ENCODE data around the gene ZNF280D. TPM values are rescaled to one million over a fixed set of nuclear protein-coding genes. Genes with fewer than 3 reads are reported as not detected.

Gene ZNF280D
- total and polyA plus RNA-seq, 2 of the 4 experiments (the other 2 are of a cell fraction) = 8.3 to 21.0 TPM

- Histone ChIP-seq H3K9me1 (ENCODE audit: insufficient read depth, low read length) (peaks cover 3% of the 10 kb centered on the region; the same call in 1 of the 2 replicates), H2BK15ac (ENCODE audit: low read depth, low read length) (no peak overlapping the region), H3K23ac (ENCODE audit: low read depth, low read length) (no peak overlapping the region), H3K56ac (ENCODE audit: extremely low read depth, insufficient read depth, low read length) (no peak overlapping the region), H3K9ac (ENCODE audit: low read depth, low read length) (no peak overlapping the region), H2AK9ac (replicated peaks; ENCODE audit: low read depth, low read length, poor library complexity) (no peak overlapping the region), H2AFZ (replicated peaks; ENCODE audit: low read length, poor library complexity) (no peak overlapping the region), H3K27ac (ENCODE audit: insufficient read depth, low read length) (no peak overlapping the region), H3K4ac (ENCODE audit: low read depth, low read length) (no peak overlapping the region), H4K8ac (ENCODE audit: low read depth in 2 of 2, low read length in 2 of 2) (no peak overlapping the region), H4K5ac (ENCODE audit: low read depth, low read length) (no peak overlapping the region), H3K4me3 (ENCODE audit: insufficient read depth, low read depth, low read length) (no peak overlapping the region), H3K4me2 (ENCODE audit: low read depth, low read length) (no peak overlapping the region), H4K20me1 (ENCODE audit: insufficient read depth, low read length) (no peaks in the 10 kb centered on the region), H3K9me3 (ENCODE audit: control insufficient read depth, insufficient read depth, low read length) (no peaks in the 10 kb centered on the region), H3K18ac (ENCODE audit: low read depth, low read length) (no peak overlapping the region), H2BK5ac (ENCODE audit: low read depth, low read length, poor library complexity, severe bottlenecking) (no peak overlapping the region), H4K91ac (ENCODE audit: insufficient read depth, low read depth, low read length) (no peak overlapping the region), H3K27me3 (ENCODE audit: control insufficient read depth, insufficient read depth, low read length) (no peaks in the 10 kb centered on the region), H2BK20ac (ENCODE audit: low read depth, low read length) (no peak overlapping the region), H2AK5ac (ENCODE audit: low read depth, low read length) (no peak overlapping the region), H3K14ac (replicated peaks; ENCODE audit: low read depth, low read length) (no peak overlapping the region), H2BK120ac (ENCODE audit: low read depth, low read length) (no peak overlapping the region), H3K79me1 (ENCODE audit: low read depth in 1 of 2, low read length in 2 of 2) (no peaks in the 10 kb centered on the region), H3K4me1 (ENCODE audit: control insufficient read depth, insufficient read depth, low read length) (peaks cover 5% of the 10 kb centered on the region), H3K36me3 (ENCODE audit: control insufficient read depth, insufficient read depth, low read length) (no peaks in the 10 kb centered on the region)
- no peak for DNase-seq
- dilution Hi-C loops (cut with HindIII; ENCODE audit: low sequenced_read_pairs, unreplicated experiment) (no loop called here), in situ Hi-C loops (cut with MboI; ENCODE audit: low sequenced_read_pairs) (no loop called here), intact Hi-C loops (cut with micrococcal nuclease) (no loop called here)
- POLR2A ChIA-PET (ENCODE audit: unreplicated experiment) = no interaction called here
- BruUV-seq (replicated peaks) = no TSS peak
- no peak for TF ChIP-seq RAD21 (IDR thresholded peaks at IDR 0.05; ENCODE audit: low read length)
- TF ChIP-seq MAZ (IDR thresholded peaks at IDR 0.05; ENCODE audit: borderline replicate concordance, low read depth, low read length) = no peak
- no peak for TF ChIP-seq CEBPB (IDR thresholded peaks at IDR 0.05; ENCODE audit: low read depth, low read length)
- TF ChIP-seq, protein P1, sequence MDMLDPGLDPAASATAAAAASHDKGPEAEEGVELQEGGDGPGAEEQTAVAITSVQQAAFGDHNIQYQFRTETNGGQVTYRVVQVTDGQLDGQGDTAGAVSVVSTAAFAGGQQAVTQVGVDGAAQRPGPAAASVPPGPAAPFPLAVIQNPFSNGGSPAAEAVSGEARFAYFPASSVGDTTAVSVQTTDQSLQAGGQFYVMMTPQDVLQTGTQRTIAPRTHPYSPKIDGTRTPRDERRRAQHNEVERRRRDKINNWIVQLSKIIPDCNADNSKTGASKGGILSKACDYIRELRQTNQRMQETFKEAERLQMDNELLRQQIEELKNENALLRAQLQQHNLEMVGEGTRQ (IDR thresholded peaks at IDR 0.05; ENCODE audit: low read depth, low read length) = no peak
- no peak for TF ChIP-seq NFE2L2 (IDR thresholded peaks at IDR 0.05; ENCODE audit: low read depth, low read length)
- no peak for TF ChIP-seq MXI1 (IDR thresholded peaks at IDR 0.05; ENCODE audit: borderline replicate concordance, low read depth, low read length)
- TF ChIP-seq ELK1 (IDR thresholded peaks at IDR 0.05; ENCODE audit: borderline replicate concordance, low read depth, low read length) = no peak
- no peak for TF ChIP-seq FOS (IDR thresholded peaks at IDR 0.05; ENCODE audit: low read depth, low read length)
- TF ChIP-seq BHLHE40 (IDR thresholded peaks at IDR 0.05; ENCODE audit: low read depth, low read length) = no peak
- no peak for TF ChIP-seq SMC3 (IDR thresholded peaks at IDR 0.05; ENCODE audit: low read depth, low read length)
- no peak for TF ChIP-seq CTCF (conservative IDR thresholded peaks at IDR 0.05; ENCODE audit: low read depth, low read length)
- no peak for TF ChIP-seq RFX5 (IDR thresholded peaks at IDR 0.05; ENCODE audit: low read depth, low read length)
- TF ChIP-seq POLR2A (IDR thresholded peaks at IDR 0.05; ENCODE audit: low read depth, low read length) = no peak
- no peak for TF ChIP-seq MAFK (IDR thresholded peaks at IDR 0.05; ENCODE audit: low read depth, low read length)
- TF ChIP-seq CHD1 (IDR thresholded peaks at IDR 0.05; ENCODE audit: low read depth, low read length) = no peak
- TF ChIP-seq RCOR1 (IDR thresholded peaks at IDR 0.05; ENCODE audit: insufficient replicate concordance, low read length) = no peak
- CTCF ChIA-PET = interaction anchor here (0.6 kb wide), 1 partner anchor 1089 kb away, joined by 3 read pairs; no protein-coding TSS in a partner anchor
- no peak for ATAC-seq (ENCODE audit: low read depth)
- WGBS, 2 experiments (ENCODE audit: extremely low coverage in 2 of 2, insufficient read length in 1 of 2) = no CpG with 5 or more reads among the region's 2 CpGs
Measured at GRCh38 chr15:56741541-56741940, 8.2 kb upstream of the ZNF280D start.
